Central memory CD8-positive, alpha-beta T cell (primary cell): Measurements from ENCODE around the gene NOTCH1.

ENCODE experiments used
- ATAC-seq: fragments of 150-1000 bp; cut with Tn5 transposase; replicated peaks from 2 replicates; pipeline ENCODE4 v1.10.0; 2022; ENCODE audit warnings: mild to moderate bottlenecking, moderate FRiP score, moderate number of reproducible peaks; ENCODE audit not compliant: poor library complexity, severe bottlenecking; ENCODE audit errors: extremely low read depth
- DNase-seq, 2 donors: peaks; one replicate each; pipeline ENCODE4 v3.0.0; 2021; ENCODE audit warnings: low spot score in 2 of 2
- H3K27ac Mint-ChIP-seq: one replicate; pipeline ENCODE4 v1.8.0; 2022; ENCODE audit warnings: low read depth, mild to moderate bottlenecking, moderate library complexity, mixed read lengths
- H3K27me3 Mint-ChIP-seq: one replicate; pipeline ENCODE4 v1.8.0; 2022; ENCODE audit warnings: mixed read lengths
- H3K36me3 Mint-ChIP-seq: one replicate; pipeline ENCODE4 v1.8.0; 2022; ENCODE audit warnings: mild to moderate bottlenecking, moderate library complexity, mixed read lengths; ENCODE audit not compliant: insufficient read depth
- H3K4me1 Mint-ChIP-seq: one replicate; pipeline ENCODE4 v1.8.0; 2022; ENCODE audit warnings: mixed read lengths
- H3K4me3 Mint-ChIP-seq: one replicate; pipeline ENCODE4 v1.8.0; 2022; ENCODE audit warnings: mild to moderate bottlenecking, moderate library complexity, mixed read lengths
- H3K9me3 Mint-ChIP-seq: one replicate; pipeline ENCODE4 v1.8.0; 2022; ENCODE audit warnings: mixed read lengths

The NOTCH1 gene

GRCh38 chr9:136527131-136527530 is 18.7 kb downstream of the NOTCH1 start:
- Mint-ChIP-seq H3K36me3 (peaks cover 5% of the 10 kb centered on the region), H3K4me1 (peaks cover 5% of the 10 kb centered on the region), H3K4me3 (no peak overlapping the region), H3K9me3 (no peaks in the 10 kb centered on the region), H3K27me3 (no peaks in the 10 kb centered on the region), H3K27ac (no peak overlapping the region)
- DNase-seq: no peak
- no peak for ATAC-seq

GRCh38 chr9:136526625-136527066 is 19.2 kb downstream of the NOTCH1 start:
- Mint-ChIP-seq H3K9me3 (no peaks in the 10 kb centered on the region), H3K27me3 (no peaks in the 10 kb centered on the region), H3K36me3 (peaks cover 6% of the 10 kb centered on the region), H3K27ac (no peak overlapping the region), H3K4me3 (no peak overlapping the region), H3K4me1 (peaks cover under 1% of the 10 kb centered on the region)
- ATAC-seq (no peak), DNase-seq (no peak)

DNA sequence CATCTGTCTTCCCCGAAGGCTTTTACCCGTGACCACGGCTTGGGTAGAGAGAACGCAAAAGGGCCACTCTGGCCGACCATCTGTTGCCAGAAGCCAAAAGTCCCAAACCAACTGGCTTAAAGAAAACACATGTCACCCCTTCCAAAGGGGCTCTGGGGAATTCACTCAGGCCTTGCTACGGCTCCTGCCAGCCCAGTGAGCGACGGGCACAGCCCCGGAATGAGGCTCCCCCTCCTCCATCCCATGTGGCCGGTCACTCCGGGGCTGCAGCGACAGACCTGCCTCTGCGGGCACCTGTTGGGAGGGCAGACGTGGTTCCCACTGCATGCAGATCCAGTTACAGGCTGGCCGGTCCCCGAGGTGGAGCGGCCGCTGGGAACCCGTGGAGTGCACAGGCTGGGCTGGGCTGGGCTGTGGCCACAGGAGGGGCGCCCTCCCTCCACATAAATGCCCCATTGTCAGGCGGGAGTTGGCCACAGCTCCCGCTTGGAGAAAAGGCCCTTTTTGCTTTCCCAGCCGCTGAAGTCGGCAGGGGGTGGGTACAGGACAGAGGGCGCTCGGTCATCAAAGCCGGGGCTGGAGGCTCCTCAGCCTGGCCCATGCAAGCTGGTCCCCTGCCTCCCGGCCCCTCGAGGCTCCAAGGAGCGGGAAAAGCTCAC is 19.9 kb downstream of the NOTCH1 start:
- peaks cover 6% of the 10 kb centered on the region for H3K36me3 Mint-ChIP-seq
- H3K27ac Mint-ChIP-seq: no peak overlapping the region
- H3K4me3 Mint-ChIP-seq: no peak overlapping the region
- no peaks in the 10 kb centered on the region for H3K27me3 Mint-ChIP-seq
- H3K4me1 Mint-ChIP-seq: no peaks in the 10 kb centered on the region
- ATAC-seq (no peak), DNase-seq (no peak)
- H3K9me3 Mint-ChIP-seq: no peaks in the 10 kb centered on the region

DNA sequence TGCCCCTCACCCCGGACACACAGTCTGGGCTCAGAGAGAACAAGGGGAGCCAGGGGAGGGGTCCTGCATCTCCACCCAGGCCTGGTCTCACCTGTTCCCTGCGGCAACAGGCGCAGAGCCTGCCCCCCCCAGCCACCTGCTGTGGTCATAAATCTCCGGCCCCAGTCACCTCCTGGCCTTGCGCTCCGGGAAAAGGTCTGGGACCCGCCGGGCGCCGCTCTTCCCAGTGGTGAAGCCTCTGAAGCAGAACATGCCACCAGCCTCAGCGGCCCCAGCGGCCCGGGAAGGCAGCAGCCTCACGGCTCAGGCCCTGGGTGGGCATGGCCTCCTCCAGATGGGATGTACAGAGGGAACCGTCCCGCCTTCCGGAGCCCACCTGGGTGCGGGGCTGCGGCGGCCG is 20.6 kb downstream of the NOTCH1 start:
- H3K36me3 Mint-ChIP-seq: peaks cover 8% of the 10 kb centered on the region
- ATAC-seq: no peak
- no peak overlapping the region for H3K27ac Mint-ChIP-seq
- H3K4me3 Mint-ChIP-seq: no peak overlapping the region
- no peak for DNase-seq
- H3K4me1 Mint-ChIP-seq: no peaks in the 10 kb centered on the region
- no peaks in the 10 kb centered on the region for H3K9me3 Mint-ChIP-seq
- no peaks in the 10 kb centered on the region for H3K27me3 Mint-ChIP-seq

DNA sequence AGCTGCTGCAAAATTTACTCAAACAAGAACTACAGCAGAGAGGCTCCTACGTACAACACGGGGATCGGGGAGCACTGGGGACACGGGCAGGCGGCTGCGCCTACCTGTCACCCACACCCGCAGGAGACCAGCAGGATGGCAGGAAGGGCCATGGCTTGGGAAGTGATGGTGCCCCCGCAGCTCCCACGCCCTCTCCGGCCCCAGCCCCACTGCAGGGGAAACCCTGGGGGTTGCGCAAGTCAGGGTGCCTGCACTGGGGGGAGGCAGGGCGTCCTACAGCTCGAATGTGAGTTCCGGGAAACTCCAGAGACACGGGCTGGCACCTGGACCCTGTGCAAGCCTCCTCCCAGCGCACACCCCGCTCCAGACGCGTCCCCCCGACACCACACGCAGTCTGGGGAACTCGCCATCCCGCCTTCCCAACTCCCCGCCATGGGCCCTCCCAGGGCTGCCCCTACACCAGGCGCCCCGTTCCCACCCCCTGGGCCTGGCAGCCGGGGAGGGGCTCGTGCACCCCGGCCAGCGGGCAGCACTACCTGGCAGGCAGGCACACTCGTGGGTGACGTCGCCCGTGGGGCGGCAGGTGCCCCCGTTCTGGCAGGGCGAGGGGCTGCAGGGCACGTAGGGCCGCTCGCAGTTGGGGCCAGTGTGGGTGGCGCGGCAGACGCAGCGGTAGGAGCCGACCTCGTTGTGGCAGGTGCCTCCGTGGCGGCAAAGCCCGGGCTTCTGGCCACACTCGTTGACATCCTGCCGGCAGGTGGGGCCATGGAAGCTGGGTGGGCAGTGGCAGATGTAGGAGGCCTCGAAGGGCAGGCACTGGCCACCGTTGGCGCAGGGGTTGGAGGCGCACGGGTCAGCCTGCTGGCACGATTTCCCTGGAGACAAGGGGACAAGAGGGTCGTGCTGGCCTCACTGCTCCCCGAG is 23.3 kb downstream of the NOTCH1 start:
- ATAC-seq: no peak
- H3K27ac Mint-ChIP-seq: no peak overlapping the region
- peaks cover 7% of the 10 kb centered on the region for H3K36me3 Mint-ChIP-seq
- H3K4me3 Mint-ChIP-seq: no peak overlapping the region
- H3K4me1 Mint-ChIP-seq: no peaks in the 10 kb centered on the region
- no peaks in the 10 kb centered on the region for H3K9me3 Mint-ChIP-seq
- DNase-seq: no peak
- no peaks in the 10 kb centered on the region for H3K27me3 Mint-ChIP-seq

DNA sequence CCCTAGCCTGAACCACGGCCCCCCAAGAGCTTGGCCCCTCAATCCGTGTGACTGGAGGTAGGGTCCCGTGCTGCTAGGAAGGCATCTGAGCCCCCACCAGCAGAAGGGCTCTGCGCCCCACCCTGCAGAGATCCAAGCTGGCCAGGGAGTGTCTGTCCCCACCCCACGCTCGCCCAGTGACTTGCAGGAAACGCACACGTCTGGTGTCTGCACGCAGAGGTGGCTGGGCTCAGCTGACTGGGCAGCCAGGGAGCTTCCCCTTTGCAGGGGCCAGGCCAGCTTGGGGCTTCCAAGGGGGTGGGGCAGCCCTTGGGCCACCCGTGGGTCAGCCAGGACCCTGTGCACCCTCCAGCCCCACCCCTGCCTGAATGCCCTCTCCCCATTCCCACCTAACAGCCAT is 24.3 kb downstream of the NOTCH1 start:
- no peaks in the 10 kb centered on the region for H3K27me3 Mint-ChIP-seq
- ATAC-seq (no peak), DNase-seq (no peak)
- no peaks in the 10 kb centered on the region for H3K4me1 Mint-ChIP-seq
- H3K4me3 Mint-ChIP-seq: no peak overlapping the region
- no peaks in the 10 kb centered on the region for H3K9me3 Mint-ChIP-seq
- peaks cover 7% of the 10 kb centered on the region for H3K36me3 Mint-ChIP-seq
- no peak overlapping the region for H3K27ac Mint-ChIP-seq

DNA sequence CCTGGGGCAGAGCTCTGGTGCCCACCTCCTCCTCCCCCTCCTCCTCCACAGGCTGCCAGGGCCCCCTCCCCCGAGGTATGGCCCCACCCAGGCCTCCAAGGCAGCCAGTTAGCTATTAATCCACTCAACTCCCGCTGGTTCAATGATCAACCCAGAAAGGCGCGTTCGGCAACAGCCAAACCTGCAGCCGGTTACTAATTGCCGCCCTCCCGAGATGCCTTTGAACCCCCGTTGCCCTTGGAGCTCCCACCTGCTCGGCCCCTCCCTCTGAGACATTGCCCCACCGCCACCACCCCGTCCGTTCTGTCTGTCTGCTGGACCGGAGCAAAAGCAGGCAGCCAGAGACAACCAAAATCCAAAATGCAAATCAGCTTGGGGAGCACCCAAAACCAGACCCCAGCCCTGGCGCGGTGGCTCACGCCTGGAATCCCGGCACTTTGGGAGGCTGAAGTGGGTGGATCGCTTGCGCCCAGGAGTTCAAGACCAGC is 25.8 kb downstream of the NOTCH1 start:
- no peaks in the 10 kb centered on the region for H3K27me3 Mint-ChIP-seq
- no peak for ATAC-seq
- H3K36me3 Mint-ChIP-seq: peaks cover 7% of the 10 kb centered on the region
- no peaks in the 10 kb centered on the region for H3K4me1 Mint-ChIP-seq
- no peak overlapping the region for H3K27ac Mint-ChIP-seq
- H3K4me3 Mint-ChIP-seq: no peak overlapping the region
- H3K9me3 Mint-ChIP-seq: no peaks in the 10 kb centered on the region
- DNase-seq: no peak

GRCh38 chr9:136519263-136520052 is 26.4 kb downstream of the NOTCH1 start:
- Mint-ChIP-seq H3K27me3 (no peaks in the 10 kb centered on the region), H3K4me1 (no peaks in the 10 kb centered on the region), H3K9me3 (no peaks in the 10 kb centered on the region), H3K4me3 (no peak overlapping the region), H3K27ac (no peak overlapping the region), H3K36me3 (peaks cover 7% of the 10 kb centered on the region)
- ATAC-seq (no peak), DNase-seq (no peak)

GRCh38 chr9:136518623-136519022 is 27.2 kb downstream of the NOTCH1 start:
- Mint-ChIP-seq H3K36me3 (peaks cover 6% of the 10 kb centered on the region), H3K4me1 (no peaks in the 10 kb centered on the region), H3K9me3 (no peaks in the 10 kb centered on the region), H3K27ac (no peak overlapping the region), H3K4me3 (no peak overlapping the region), H3K27me3 (no peaks in the 10 kb centered on the region)
- no peak for ATAC-seq
- no peak for DNase-seq

DNA sequence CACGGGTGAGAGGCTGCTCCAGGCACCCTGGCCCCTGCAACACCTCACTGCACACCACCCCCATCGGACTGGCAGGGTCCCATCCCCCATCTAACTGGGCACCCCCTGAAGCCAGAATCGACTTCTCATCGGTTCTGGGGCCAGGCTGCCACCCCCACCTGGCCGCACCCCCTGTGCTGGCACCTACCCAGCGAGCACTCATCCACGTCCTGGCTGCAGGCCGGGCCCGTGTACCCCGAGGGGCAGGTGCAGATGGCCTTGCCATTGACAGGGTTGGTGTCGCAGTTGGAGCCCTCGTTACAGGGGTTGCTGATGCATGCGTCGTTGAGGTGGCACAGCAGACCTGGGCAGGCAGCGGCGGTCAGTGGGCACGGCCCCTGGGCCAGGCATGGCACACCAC is 27.9 kb downstream of the NOTCH1 start:
- DNase-seq (no peak), ATAC-seq (no peak)
- H3K27ac Mint-ChIP-seq: no peak overlapping the region
- peaks cover 6% of the 10 kb centered on the region for H3K36me3 Mint-ChIP-seq
- no peak overlapping the region for H3K4me3 Mint-ChIP-seq
- H3K9me3 Mint-ChIP-seq: no peaks in the 10 kb centered on the region
- H3K27me3 Mint-ChIP-seq: no peaks in the 10 kb centered on the region
- H3K4me1 Mint-ChIP-seq: no peaks in the 10 kb centered on the region

DNA sequence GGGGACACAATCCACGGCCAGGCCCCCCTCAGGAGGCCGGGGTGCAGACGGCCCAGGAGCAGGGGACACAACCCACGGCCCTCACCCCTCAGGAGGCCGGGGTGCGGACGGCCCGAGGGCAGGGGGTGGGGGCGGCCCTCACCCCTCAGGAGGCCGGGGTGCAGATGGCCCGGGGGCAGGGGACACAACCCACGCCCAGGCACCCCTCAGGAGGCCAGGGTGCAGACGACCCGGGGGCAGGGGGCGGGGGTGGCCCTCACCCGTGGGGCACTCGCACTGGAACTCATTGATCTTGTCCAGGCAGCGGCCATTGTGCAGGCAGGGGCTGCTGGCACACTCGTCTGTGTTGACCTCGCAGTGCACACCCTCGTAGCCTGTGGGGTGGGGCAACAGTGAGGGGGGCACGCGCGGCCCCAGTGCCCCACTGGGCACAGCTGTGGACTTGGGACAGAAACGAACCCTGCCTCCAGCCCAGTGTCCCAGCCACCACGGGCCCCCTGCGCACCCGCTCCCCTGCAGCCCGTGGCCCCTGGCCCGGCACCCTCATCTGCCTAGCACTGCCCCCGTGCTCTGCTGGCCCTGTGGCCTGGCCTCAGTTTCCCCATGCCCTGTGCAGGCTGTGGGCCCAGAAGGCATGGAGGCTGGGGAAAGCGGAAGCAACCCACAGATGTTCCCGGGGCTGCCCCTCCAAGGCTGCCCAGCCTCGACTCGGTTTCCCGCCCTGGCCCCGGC is 28.7 kb downstream of the NOTCH1 start:
- DNase-seq: no peak
- Mint-ChIP-seq H3K27me3 (no peaks in the 10 kb centered on the region), H3K36me3 (peaks cover 6% of the 10 kb centered on the region), H3K4me3 (no peak overlapping the region), H3K27ac (no peak overlapping the region), H3K9me3 (no peaks in the 10 kb centered on the region), H3K4me1 (no peaks in the 10 kb centered on the region)
- no peak for ATAC-seq

DNA sequence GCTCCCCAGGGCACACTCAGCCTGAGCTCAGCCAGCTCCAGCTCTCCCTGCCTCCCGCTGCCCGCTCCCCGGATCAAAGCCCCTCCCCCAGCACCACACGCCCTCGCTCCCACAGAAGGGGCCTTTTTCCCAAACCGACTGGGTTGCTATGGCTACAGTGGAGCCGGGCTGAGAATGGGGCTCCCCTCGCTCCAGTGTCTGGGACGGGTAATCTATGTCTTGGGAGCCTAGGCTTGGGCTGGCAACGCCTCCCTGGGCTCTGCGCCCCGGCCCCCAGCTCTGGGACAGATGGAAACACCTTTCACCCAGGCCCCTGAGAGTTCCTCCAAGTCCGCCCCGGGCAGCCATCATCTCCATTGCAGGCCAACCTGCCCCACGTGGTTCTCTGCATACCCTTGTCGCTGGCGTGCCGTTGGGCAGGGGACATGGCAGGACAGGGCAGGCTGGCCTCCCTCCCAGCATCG is 29.6 kb downstream of the NOTCH1 start:
- Mint-ChIP-seq H3K9me3 (no peaks in the 10 kb centered on the region), H3K4me3 (no peak overlapping the region), H3K27ac (no peak overlapping the region), H3K27me3 (no peaks in the 10 kb centered on the region), H3K36me3 (peaks cover 5% of the 10 kb centered on the region), H3K4me1 (no peaks in the 10 kb centered on the region)
- ATAC-seq: no peak
- no peak for DNase-seq
